ENCODE data around the gene PELI1.
"Not testable (repeated sequence)": the region's sequence is repeated elsewhere in the genome, so short reads cannot be mapped to it uniquely, and the experiment has no call there.

The PELI1 gene

GRCh38 chr2:64079688-64080087, 64.5 kb downstream of the PELI1 start:
- not testable (repeated sequence) for DNase-seq

- not testable (repeated sequence) for DNase-seq
These were observed 67.4 kb downstream of the PELI1 start for GRCh38 chr2:64076828-64077227.

GRCh38 chr2:64074616-64075015, 69.6 kb downstream of the PELI1 start:
- DNase-seq = not testable (repeated sequence)

GRCh38 chr2:64067326-64067725, 76.9 kb downstream of the PELI1 start:
- no peak for DNase-seq

- no peak for DNase-seq
These were observed 78.7 kb downstream of the PELI1 start for GRCh38 chr2:64065516-64065915.

GRCh38 chr2:64063924-64064331, 80.3 kb downstream of the PELI1 start:
- no peak for DNase-seq

GRCh38 chr2:64063454-64063853, 80.8 kb downstream of the PELI1 start:
- DNase-seq = no peak

- DNase-seq = no peak
These were observed 81.4 kb downstream of the PELI1 start for GRCh38 chr2:64062840-64063239.

GRCh38 chr2:64059270-64059669, 85.0 kb downstream of the PELI1 start:
- DNase-seq = no peak

GRCh38 chr2:64056021-64056420, 88.2 kb downstream of the PELI1 start:
- DNase-seq = no peak

- DNase-seq = no peak
These were observed 89.9 kb downstream of the PELI1 start for GRCh38 chr2:64054161-64054915.

GRCh38 chr2:64052463-64053241, 91.6 kb downstream of the PELI1 start:
- no peak for DNase-seq

GRCh38 chr2:64049633-64050220, 94.5 kb downstream of the PELI1 start:
- DNase-seq = peak; percentile 78

- no peak for DNase-seq
These were observed 98.3 kb downstream of the PELI1 start for GRCh38 chr2:64045938-64046337.

Data from activated CD4-positive, alpha-beta T cell treated with anti-CD3 and anti-CD28 coated beads for 48 hours (primary cell).